DMS53 (cell line): Measurements from ENCODE around the gene SLC1A2.

Experiments
- DNase-seq: peaks from one replicate; lab custom pipeline; 2025; lab: John Stamatoyannopoulos, UW

The SLC1A2 gene

DNA sequence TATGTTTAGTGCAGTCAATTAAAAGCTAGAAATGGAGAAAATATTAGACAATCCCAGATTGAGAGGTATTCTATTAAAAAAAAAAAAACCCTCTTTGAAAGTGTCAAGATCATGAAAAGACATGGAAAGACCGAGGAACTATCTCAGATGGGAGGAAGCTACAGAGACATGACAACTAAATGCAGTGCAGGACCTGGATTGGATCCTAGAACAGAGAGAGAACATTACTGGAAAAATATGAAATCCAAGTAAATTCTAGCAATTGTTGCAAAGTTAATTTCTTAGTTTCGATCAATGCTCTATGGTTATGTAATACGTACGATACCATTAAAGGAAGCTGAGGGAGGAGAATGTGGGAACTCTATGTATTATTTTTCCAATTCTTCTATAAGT, 43.2 kb downstream of the SLC1A2 start:
- no peak for DNase-seq

DNA sequence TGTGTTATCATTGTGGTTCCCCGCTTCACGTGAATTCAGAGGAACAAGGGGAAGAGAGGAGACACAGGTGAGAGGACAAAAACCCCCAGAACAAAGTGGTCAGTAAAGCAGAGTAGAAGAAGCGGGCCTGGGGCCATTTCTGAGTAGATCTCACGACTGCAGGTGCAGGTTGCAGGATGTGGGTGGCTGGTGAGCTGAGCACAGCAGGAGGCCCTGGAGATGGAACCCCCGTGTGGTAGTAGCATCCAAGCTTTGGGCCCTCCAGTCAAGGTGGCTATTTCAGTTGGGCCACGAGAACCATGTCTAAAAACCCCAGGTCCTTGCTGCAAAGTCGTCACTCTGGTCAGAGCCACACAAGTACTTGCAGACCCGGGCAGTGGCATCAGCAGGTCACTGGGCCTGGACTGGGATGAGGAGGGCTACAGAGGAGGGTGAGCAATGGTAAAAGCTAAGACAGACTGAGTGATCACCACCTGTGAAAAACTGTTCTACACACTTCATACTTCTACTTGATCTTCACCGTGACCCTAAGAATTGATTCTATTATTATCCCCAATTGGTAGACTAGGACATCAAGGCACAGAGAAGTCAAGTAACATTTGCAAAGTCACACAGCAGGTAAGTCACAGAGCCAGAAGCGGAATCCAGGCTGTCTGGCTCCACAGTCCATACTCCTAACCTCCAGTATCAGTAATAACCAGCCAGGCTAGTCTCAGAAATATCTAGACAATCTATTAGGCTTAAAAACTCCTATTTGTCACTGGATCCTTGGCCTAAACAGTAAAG, 43.8 kb downstream of the SLC1A2 start:
- no peak for DNase-seq

GRCh38 chr11:35373284-35373933, 45.9 kb downstream of the SLC1A2 start:
- DNase-seq = peak; percentile 89

DNA sequence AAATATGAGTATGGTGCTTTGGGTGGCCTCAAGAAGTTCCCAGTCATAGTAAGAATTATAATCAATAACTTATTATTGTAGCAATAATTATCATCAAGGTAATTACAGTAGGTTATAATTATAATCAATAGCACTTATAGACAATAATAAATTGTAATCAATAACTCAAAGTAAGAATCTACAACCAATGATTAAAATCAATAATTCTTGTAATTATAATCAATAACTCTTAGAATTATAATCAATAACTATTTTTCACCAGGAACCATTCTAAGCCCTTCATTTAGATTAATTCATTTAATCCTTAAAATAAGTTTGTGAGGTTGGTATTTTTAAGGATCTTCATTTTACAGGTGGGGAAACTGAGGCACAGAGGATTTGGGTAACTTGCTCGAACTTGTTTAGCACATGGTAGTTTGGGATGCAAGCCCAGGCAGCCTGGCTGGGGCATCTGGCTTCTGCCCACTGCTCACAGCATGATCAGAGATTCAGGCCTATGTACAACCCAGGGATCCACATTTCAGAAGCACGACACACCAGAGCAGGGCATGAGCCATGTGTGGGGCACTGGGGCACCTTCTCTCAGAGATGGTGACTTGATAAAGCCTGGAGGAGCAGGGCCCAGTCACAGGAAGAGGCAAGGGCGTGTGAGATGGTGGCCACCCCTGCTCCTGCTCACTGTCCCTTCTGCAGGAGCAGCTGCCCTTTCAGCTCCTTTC, 46.6 kb downstream of the SLC1A2 start:
- DNase-seq = peak; percentile 59

- DNase-seq = no peak
These were observed 51.9 kb downstream of the SLC1A2 start for GRCh38 chr11:35367491-35367890.

- DNase-seq = no peak
These were observed 52.6 kb downstream of the SLC1A2 start for GRCh38 chr11:35366798-35367197.

DNA sequence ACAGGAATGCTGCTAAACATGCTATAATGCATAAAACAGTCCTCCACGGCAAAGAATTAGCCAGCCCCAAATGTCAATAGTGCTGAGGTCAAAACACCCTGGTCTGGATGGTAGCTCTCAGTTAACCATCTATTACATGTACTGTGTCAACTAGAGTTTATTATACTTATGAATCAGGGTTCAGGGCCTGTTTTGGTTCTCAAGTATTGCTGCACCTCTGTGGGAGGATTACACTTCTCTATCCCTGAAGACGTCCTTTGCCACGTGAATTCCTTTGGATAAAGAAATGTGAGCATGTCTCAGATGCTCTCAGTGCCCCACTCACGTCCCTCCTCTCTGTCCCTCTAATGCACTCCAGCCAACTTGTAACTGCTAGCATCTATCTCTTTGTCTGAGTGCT, 53.4 kb downstream of the SLC1A2 start:
- DNase-seq = no peak

- DNase-seq = no peak
These were observed 54.0 kb downstream of the SLC1A2 start for GRCh38 chr11:35365395-35365794.

GRCh38 chr11:35363854-35364780, 55.2 kb downstream of the SLC1A2 start:
- DNase-seq = no peak

DNA sequence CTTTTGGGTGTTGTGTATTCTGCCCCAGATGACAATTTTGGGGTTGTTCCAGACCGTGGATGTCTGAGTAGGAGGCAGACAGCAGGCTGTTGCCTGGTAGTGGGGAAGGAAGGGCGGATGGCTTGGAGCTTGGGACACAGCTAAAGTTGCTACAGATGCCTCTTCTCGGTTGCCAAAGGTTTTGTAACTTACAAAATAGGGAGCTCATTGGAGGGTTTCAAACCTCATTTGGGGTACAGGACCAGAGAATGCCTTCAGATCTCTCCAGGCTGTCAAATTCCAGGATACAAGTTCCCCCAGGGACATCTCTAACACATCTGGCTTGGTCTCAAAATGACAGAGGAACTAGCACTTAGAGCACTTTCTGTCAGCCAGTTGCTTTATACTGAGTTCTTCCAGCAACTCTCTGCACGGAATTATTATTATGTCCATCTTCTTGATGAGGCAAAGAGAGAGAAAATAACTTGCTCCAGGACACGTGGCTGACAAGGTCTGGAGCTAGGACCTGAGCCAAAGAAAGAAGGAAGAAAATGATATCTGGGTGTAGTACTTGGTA, 56.0 kb downstream of the SLC1A2 start:
- DNase-seq = no peak

GRCh38 chr11:35362521-35362980, 56.8 kb downstream of the SLC1A2 start:
- DNase-seq = peak; percentile 34

- no peak for DNase-seq
These were observed 59.3 kb downstream of the SLC1A2 start for GRCh38 chr11:35360055-35360530.

DNA sequence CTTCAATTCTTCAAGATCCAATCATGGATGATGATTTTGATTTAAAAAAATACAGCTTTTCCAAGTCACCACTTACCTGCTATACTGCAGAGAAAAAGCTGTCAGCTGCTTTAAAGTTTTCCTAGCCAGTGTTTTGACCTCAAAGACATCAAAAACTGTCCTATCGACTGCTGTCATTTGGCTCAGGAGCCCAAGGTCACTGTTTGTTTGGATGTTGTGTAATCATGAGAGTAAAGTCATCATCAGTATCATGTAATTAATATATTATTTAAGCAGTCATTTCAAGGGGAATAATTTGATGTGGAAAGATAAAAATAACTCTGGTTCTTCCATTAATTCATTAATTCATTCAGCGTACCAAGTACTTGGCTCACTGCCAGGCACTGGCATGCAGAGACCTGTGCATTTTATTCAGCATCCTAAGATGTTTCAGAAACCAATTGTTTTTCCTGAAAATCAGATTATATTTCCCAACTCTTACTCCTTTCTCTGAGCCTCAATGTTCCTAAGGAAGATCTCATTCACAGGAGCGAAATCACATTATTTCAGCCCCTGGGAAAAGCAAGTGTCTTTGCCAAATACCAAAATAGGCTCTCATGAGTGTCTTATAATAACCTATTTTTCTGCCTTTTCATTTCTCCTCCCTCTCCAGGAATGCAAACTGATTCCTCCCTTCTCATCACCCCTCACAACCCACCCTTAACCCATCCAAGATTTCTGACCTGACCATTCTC, 59.9 kb downstream of the SLC1A2 start:
- no peak for DNase-seq

GRCh38 chr11:35358391-35358790, 61.0 kb downstream of the SLC1A2 start:
- DNase-seq = no peak

DNA sequence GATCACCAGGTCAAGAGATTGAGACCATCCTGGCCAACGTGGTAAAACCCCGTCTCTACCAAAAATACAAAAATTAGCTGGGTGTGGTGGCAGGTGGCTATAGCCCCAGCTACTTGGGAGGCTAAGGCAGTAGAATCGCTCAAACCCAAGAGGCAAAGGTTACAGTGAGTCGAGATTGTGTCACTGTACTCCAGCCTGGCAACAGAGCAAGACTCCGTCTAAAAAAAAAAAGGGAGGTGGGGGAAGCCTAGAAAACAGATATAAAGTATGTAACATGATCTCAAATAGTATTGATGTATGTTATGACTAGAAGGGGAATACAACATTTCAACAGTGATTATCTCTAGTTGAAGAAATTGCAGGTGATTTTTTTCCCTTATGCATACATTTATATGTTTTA, 61.4 kb downstream of the SLC1A2 start:
- no peak for DNase-seq

GRCh38 chr11:35355102-35355749, 64.1 kb downstream of the SLC1A2 start:
- no peak for DNase-seq

- DNase-seq = no peak
These were observed 64.7 kb downstream of the SLC1A2 start for GRCh38 chr11:35354644-35355043.

GRCh38 chr11:35352077-35352888, 67.1 kb downstream of the SLC1A2 start:
- no peak for DNase-seq

GRCh38 chr11:35349897-35350296, 69.5 kb downstream of the SLC1A2 start:
- no peak for DNase-seq
